Muscle of back (tissue), 11 donors: ENCODE results near the gene F2RL1. TPM values are rescaled to one million over a fixed set of nuclear protein-coding genes. Genes with fewer than 3 reads are reported as not detected.
"Not testable (repeated sequence)": the region's sequence is repeated elsewhere in the genome, so short reads cannot be mapped to it uniquely, and the experiment has no call there.

ENCODE experiments used
- DNase-seq, 3 donors: peaks; one replicate each; pipeline versions ENCODE4 v3.0.0 to v3.0.0-alpha.2; 2013
- polyA plus RNA-seq, 10 donors: library from polyadenylated mRNA; unstranded; fragments of 120-200 nt; gene quantifications; one replicate each; pipeline ENCODE4 v1.2.1, GENCODE V29; 2013; ENCODE audit not compliant: insufficient read length in 10 of 10

The F2RL1 gene
- polyA plus RNA-seq, 10 donors, result 0.26 to 4.4 (median 0.36) TPM

DNA sequence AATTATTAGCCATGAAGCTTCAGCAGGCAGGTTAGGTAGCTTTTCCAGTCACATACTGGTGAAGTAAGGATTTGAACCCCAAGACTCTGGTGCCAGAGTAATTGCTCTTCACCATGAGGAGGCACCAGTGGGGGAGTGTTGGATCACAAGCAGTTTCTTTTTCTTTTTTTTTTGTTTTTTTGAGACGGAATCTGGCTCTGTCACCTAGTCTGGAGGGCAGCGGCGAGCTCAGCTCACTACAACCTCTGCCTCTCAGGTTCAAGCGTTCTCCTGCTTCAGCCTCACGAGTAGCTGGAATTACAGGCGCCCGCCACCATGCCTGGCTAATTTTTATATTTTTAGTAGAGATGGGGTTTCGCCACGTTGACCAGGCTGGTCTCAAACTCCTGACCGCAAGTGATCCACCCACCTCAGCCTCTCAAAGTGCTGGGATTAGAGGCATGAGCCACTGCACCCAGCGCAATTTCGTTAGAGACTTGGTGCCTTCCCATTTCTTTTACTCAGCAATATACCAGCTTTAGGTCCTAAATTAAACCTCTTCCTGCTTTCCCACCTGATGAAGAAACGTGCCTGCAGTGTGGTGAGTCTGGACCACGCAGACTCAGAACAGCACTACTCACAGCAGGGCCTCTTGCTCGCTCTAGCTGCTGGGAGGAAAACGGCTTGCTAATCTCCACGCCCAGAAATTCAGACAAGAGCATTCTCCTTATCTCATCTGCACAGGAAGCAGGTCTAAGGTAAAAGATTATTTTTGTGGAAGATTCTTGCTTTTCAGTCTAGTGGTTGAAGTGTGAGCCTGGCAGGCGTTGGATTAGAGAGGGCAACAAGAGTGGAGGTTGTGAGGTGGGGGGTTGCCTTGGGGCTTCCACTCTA lies 30.8 kb downstream of the F2RL1 start, which contains the start of gene S100Z:
Gene S100Z, plus strand, starts transcription at position 596 of the 873 bp plus-strand sequence. CDS start 25,346 bp downstream, outside the sequence.
- no peak for DNase-seq

DNA sequence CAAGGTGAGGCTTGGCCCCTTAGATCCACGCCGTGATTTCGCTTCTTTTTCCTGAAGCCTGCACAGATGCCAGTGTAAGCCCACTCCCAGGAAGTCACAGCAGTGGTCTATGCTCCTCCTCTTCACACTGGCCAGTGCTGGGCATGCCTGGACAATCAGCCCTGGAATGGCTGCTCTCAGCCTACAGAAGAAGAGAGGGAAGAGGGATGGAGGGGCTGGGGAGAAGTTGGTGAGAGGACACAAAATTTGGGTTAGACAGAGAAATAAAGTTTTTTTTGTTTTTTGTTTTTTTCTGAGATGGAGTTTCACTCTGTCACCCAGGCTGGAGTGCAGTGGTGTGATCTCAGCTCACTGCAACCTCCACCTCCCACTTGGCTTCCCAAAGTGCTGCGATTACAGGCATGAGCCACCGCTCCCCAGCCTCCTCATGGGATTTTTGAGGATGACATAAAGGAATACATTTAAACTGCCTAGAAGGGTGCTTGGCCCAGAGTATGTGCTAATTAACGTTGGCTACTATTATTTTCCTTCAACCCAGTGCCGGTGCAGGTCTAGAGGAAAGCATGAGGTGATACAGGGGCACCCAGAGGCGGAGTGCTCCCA lies 31.8 kb downstream of the F2RL1 start:
- no peak for DNase-seq

- DNase-seq, result no peak
Measured at GRCh38 chr5:76851728-76852369, 33.0 kb downstream of the F2RL1 start.

DNA sequence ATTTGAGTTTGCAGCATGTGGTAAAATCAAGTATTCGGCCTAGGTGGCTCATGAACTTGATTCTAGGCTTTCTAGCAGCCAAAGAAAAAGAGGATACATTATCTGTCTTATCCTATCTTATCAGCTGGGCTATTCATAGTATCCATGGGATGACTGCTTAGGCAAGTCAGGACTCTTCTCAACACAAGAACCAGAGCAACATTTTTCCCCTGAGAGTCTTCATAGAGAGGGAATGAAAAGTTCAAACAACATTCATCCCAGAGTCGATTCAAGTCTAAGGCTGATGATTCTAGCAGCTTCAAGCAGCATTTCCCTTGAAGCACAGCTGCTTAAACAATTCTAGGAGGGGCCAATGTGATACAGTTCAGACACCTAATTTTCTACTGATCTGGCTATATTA lies 33.9 kb downstream of the F2RL1 start:
- DNase-seq, result peak in 1 of 3 donors; percentile 20

- DNase-seq, result not testable (repeated sequence)
Measured at GRCh38 chr5:76853741-76854140, 34.9 kb downstream of the F2RL1 start.

DNA sequence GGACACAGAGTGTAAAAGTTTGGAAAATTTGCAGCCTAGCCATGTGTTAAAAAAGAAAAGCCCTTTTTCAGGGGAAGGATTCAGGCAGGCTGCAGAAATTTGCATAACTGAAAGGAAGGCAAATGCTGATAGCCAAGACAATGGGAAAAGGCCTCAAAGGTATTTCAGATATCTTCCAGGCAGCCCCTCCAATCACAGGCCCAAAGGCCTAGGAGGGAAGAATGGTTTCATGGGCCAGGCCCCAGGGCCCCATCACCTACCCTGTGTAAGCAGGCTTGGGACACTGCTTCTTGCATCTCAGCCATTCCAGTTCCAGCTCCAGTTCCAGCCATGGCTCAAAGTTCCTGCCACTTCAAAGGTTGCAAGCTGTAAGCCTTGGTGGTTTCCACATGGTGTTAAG lies 35.8 kb downstream of the F2RL1 start:
- no peak for DNase-seq

DNA sequence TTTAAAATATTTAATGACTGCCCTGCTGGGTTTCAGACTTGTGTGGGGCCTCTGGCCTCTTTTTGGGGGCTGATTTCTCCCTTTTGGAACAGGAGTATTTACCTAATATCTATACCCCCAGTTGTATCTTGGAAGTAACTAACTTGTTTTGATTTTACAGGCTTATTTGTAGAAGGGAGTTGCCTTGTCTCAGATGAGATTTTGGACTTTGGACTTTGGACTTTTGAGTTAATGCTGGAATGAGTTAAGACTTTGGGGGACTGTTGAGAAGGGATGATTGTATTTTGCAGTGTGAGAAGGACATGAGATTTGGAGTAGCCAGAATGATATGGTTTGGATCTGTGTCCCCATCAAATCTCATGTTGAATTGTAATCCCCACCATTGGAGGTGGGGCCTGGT lies 36.7 kb downstream of the F2RL1 start:
- DNase-seq, result not testable (repeated sequence)

DNA sequence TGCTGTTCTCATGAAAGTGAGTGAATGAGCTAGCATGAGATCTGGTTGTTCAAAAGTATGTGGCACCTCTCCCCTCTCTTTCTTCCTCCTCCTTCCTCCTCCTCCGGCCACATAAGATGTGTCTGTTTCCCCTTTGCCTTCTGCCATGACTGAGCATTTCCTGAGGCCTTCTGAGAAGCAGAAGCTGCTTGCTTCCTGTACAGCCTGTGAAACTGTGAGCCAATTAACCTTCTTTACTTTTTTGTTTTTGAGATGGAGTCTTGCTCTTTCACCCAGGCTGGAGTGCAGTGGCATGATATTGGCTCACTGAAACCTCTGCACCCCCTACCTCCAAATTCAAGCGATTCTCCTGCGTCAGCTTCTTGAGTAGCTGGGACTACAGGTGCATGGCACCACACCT lies 37.1 kb downstream of the F2RL1 start:
- peak in 1 of 3 donors; percentile 29 for DNase-seq

DNA sequence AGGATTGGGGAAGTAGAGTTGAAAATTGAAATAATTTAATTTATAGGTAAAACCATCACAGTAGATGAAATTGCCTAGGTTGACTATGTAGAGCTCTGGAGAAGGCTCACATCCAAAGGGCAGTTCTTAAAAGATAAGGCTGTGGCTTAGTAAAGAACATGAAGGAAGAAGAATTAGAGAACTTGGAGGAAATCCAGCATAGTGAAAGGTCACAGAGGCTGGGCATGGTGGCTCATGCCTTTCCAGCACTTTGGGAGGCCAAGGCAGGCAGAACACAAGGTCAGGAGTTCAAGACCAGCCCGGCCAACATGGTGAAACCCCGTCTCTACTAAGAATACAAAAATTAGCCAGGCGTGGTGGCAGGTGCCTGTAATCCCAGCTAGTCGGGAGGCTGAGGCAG lies 38.0 kb downstream of the F2RL1 start:
- not testable (repeated sequence) for DNase-seq

DNA sequence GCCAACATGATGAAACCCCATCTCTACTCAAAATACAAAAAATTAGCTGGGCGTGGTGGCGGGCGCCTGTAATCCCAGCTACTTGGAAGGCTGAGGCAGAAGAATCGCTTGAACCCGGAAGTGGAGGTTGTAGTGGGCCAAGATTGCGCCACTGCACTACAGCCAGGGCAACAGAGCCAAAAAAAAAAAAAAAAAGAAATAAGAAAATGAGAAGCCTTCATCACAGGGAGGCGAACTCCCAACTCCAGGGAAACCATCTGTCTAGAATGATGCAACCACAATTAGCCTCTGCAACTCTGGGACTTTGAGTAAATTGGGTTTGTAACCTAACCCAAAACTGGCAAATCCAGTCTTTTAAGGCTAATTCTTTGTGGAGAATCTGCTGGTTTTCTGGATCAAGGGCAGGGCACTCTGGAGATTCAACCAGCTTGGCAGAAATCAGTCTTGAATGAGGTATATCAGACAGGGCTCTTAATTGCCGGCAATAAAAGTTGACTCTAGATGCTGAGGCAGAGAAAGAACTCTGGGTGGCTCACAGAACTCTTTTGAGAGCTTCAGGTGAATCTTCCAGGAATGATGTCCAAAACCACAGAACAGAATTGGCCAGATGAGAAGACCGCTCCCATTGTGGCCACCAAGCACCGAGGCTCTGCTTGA lies 40.9 kb downstream of the F2RL1 start:
- no peak for DNase-seq

DNA sequence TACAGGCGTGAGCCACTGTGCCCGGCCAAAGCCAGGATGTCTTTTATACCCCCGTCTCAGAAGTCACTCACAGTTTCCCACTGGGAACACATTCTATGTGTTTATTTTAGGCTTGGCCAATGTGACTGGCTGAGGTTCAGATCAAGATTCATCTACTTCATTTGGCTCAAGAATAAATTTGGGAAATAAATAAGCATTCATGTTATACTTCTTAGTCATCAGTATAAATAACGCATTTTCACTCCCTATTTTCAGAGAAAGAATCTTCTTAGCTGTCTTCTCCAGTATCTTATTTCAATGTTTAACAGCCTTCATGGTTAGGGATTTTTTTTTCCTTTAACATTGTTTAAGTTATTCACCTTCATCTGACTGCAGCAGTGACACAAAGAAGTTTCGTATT lies 42.8 kb downstream of the F2RL1 start:
- DNase-seq, result no peak

DNA sequence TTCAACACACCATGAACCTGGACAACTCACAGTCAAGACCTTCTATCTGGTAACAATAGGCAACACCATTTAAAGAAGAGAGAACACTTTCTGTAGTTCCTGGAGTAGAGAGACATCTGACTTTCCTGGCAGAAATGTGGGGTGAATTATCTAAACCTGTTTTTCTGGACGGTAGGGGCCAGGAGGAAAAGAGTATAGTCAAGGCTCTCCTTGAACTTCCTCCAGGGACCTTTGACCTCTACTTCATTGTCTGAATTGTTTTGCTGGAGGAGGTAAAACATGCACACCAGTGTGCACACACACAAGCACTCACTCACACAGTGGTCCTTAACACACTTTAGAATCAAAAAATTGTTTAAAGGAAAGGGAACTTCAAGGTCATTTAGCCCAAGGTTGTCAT lies 44.2 kb downstream of the F2RL1 start:
- DNase-seq, result no peak

GRCh38 chr5:76866503-76866902 lies 47.7 kb downstream of the F2RL1 start:
- no peak for DNase-seq

DNA sequence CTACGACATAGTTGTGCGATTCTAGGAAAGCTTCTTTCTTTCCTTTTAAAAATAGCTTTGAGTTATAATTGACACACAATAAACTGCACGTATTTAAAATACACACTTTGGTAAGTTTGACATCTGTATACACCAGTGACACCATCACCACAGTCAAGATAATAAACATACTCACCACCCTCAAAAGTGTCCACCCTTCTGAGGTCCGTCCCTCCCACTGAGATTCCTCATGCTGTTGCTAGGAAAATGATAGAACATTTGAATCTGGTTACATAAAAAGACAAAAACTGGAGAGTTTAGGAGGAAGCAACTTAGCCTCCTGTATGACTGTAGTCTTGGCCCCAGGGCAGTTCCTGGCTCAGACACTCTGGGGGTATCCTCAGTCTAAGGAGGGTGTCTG lies 48.2 kb downstream of the F2RL1 start:
- no peak for DNase-seq

- DNase-seq, result peak; percentile 36 to 71 (median 57)
Measured at GRCh38 chr5:76867827-76868693, 49.2 kb downstream of the F2RL1 start.

DNA sequence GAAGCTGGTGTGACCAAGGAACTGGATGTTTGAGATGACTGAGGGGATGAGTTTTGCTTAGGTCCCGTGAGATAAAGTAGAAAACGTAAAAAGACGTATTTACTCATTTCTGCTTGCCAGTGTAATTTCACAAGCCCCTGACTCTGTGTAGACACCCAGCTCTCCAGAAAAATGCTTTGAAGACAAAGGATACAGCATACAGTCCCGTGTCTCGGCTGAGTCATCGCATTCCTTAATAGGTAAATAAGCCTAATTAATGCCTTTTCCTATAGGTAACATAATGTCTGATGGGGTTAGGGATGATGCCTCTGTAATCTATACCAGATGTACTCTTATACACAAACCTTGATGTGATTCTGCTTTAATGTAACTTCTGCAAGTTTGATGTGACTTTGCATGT lies 51.2 kb downstream of the F2RL1 start:
- no peak for DNase-seq

- DNase-seq, result no peak
Measured at GRCh38 chr5:76874088-76874581, 55.3 kb downstream of the F2RL1 start.
